GM18870 (cell line): ENCODE measurements around the gene IL21R.

Source experiments
- ATAC-seq: cut with Tn5 transposase; IDR thresholded peaks from one replicate; pipeline ENCODE4 v1.9.1; 2021; ENCODE audit warnings: moderate library complexity; ENCODE audit not compliant: unreplicated experiment

Gene IL21R

DNA sequence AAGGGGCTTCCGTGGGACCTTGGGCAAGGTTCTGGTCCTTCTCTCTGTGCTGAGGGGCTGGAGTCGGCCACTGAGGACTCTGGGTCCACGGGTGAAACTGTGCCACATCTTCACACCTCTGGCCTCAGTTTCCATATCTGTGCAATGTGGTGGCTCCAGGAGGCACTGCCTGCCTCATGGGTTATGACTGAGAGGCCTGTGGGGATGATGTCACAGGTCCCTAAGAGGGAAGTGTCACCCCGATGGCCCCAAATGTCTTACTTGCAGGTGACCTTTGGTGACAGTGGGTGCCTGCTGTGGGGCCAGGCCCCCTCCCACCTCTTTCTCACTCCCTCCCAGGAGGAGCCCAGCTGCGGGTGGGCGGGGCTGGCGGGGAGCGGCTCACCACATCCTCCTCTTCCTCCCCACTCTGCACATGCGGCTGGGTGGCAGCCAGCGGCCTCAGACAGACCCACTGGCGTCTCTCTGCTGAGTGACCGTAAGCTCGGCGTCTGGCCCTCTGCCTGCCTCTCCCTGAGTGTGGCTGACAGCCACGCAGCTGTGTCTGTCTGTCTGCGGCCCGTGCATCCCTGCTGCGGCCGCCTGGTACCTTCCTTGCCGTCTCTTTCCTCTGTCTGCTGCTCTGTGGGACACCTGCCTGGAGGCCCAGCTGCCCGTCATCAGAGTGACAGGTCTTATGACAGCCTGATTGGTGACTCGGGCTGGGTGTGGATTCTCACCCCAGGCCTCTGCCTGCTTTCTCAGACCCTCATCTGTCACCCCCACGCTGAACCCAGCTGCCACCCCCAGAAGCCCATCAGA lies at the start of gene IL21R:
TSS of gene IL21R (plus strand) at position 407 of the 801 bp plus-strand sequence. CDS start 27,898 bp downstream, outside the sequence.
- ATAC-seq = peak; percentile 44

DNA sequence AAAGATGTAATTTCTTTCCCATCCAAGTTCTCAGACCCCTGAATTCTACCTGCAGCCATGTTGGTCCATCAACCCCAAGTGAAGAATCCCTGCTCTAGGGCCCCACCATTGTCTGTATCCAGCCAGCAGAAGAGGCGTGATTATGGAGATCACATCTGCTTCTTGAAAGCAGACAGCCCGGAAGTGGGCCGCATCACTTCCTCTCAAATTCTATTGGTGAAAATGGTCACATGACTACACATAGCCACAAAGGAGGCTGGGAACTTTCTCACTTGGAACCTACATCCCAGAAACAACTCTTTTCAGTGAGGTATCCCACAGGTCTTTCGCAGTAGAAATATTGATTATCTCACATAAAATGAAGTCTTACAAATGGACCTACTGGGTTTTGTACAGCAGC lies 48.1 kb upstream of the IL21R start:
- no peak for ATAC-seq

DNA sequence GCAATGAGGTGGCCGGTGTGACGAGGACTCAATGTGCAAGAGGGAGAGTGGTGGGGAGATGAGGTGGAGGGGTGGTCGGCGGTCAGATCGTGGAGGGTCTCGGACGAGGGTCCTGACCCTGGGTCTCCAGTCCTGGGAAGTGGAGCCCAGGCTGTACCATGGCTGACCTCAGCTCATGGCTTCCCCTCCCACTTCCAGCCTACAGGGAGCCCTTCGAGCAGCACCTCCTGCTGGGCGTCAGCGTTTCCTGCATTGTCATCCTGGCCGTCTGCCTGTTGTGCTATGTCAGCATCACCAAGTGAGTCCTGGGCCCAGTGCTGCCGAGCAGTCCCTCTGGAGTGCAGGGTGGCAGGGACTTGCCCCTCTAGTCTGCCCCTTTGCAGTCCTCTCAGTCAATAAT lies 46.4 kb upstream of the IL21R start:
- no peak for ATAC-seq

DNA sequence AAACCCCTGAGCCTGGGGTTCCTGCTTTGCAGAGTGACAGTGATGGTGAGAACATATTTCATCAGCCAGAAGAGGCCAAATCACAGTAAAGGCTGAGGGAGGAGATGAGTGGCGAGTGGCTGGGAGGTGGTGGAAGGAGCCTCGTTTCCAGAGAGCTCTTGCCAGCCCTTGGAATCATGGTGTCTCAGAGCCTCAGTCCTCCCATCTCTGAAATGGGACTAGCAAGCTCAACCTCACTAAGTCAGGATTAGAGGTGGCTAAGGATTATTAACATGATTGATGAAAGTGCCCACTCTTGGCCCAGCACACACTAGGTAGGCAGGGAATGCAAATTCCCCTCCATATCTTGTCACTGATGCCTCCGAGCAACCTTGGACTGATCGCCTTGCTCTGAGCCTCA lies 45.2 kb upstream of the IL21R start:
- ATAC-seq = no peak

GRCh38 chr16:27359051-27359450 lies 42.9 kb upstream of the IL21R start:
- no peak for ATAC-seq

DNA sequence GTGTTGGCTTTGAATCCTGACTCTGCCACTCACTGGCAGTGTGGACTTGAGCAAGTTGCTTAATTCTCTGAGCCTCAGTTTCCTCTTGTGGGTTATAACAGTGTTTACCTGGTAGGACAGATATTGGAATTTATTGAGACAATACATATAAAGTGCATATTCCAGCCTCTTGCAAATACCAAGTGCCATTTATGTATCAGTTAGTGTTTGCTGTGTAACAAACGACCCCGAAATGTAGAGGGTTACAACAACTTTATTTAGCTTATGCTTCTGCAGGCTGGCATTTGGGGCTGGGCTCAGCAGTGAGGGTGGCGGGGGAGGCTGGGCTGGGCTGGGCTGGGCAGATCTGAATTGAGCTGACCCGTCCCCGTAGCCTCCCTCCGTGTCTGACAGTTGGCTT lies 42.4 kb upstream of the IL21R start:
- no peak for ATAC-seq

GRCh38 chr16:27361987-27362386 lies 40.0 kb upstream of the IL21R start:
- no peak for ATAC-seq

DNA sequence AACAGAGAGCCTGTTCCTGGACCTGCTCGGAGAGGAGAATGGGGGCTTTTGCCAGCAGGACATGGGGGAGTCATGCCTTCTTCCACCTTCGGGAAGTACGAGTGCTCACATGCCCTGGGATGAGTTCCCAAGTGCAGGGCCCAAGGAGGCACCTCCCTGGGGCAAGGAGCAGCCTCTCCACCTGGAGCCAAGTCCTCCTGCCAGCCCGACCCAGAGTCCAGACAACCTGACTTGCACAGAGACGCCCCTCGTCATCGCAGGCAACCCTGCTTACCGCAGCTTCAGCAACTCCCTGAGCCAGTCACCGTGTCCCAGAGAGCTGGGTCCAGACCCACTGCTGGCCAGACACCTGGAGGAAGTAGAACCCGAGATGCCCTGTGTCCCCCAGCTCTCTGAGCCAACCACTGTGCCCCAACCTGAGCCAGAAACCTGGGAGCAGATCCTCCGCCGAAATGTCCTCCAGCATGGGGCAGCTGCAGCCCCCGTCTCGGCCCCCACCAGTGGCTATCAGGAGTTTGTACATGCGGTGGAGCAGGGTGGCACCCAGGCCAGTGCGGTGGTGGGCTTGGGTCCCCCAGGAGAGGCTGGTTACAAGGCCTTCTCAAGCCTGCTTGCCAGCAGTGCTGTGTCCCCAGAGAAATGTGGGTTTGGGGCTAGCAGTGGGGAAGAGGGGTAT lies 39.3 kb upstream of the IL21R start:
- no peak for ATAC-seq

DNA sequence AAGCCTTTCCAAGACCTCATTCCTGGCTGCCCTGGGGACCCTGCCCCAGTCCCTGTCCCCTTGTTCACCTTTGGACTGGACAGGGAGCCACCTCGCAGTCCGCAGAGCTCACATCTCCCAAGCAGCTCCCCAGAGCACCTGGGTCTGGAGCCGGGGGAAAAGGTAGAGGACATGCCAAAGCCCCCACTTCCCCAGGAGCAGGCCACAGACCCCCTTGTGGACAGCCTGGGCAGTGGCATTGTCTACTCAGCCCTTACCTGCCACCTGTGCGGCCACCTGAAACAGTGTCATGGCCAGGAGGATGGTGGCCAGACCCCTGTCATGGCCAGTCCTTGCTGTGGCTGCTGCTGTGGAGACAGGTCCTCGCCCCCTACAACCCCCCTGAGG lies 38.7 kb upstream of the IL21R start:
- ATAC-seq = no peak

DNA sequence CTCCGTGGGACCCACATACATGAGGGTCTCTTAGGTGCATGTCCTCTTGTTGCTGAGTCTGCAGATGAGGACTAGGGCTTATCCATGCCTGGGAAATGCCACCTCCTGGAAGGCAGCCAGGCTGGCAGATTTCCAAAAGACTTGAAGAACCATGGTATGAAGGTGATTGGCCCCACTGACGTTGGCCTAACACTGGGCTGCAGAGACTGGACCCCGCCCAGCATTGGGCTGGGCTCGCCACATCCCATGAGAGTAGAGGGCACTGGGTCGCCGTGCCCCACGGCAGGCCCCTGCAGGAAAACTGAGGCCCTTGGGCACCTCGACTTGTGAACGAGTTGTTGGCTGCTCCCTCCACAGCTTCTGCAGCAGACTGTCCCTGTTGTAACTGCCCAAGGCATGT lies 38.2 kb upstream of the IL21R start:
- no peak for ATAC-seq

DNA sequence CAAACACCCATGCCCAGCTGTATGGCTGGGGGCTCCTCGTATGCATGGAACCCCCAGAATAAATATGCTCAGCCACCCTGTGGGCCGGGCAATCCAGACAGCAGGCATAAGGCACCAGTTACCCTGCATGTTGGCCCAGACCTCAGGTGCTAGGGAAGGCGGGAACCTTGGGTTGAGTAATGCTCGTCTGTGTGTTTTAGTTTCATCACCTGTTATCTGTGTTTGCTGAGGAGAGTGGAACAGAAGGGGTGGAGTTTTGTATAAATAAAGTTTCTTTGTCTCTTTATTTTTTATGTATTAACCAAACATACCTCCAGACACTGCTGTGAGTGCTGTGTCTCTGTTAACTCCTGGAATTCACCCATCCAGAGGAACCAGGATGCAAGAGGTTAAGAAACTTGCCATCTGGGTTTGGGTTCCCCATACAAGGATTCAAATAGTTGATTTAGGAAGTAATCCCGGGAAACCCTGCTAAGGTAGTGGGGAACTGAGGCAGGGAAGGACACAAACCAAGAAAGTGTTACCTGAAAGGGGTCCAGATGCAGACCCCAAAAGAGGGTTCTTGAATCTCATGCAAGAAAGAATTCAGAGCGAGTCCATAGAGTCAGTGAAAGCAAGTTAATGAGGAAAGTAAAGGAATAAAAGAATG lies 37.4 kb upstream of the IL21R start:
- ATAC-seq = no peak

GRCh38 chr16:27365142-27366089 lies 36.6 kb upstream of the IL21R start:
- ATAC-seq = no peak

DNA sequence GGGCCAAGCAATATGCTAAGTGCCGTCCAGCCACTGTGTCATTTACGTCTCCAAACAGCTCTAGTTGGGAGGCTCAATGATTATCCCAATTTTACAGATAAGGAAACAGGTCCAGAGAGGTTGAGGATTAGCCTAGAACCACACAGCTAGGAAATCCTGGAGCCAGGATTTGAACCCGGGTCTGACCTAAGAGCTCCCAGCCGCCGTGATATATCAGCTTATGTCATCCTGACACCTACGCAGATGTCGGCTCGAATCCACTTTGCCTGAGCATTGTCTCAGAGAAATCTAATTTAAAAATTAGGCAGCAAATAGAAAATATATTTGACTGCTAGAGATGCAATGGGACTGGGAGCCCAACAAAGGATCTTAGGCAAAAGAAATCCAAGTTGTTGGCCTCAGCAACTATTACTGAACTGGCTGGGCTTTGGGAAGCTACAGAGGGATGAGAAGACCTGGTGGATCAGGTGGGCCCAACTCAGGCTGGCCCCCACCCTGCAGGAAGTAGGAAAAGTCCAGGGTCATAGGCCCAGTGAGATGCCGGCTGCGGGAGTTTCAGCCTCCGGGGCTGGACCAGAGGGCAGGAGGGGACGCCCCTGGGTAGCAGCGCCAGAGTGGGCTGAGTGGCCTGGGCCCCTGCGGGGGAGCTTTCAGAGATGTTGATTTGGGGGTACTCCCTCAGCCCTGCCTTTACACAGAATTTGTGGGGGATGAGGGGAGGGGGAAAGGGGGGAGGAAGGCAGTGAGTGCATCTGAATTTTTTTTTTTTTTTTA lies 35.1 kb upstream of the IL21R start:
- no peak for ATAC-seq

DNA sequence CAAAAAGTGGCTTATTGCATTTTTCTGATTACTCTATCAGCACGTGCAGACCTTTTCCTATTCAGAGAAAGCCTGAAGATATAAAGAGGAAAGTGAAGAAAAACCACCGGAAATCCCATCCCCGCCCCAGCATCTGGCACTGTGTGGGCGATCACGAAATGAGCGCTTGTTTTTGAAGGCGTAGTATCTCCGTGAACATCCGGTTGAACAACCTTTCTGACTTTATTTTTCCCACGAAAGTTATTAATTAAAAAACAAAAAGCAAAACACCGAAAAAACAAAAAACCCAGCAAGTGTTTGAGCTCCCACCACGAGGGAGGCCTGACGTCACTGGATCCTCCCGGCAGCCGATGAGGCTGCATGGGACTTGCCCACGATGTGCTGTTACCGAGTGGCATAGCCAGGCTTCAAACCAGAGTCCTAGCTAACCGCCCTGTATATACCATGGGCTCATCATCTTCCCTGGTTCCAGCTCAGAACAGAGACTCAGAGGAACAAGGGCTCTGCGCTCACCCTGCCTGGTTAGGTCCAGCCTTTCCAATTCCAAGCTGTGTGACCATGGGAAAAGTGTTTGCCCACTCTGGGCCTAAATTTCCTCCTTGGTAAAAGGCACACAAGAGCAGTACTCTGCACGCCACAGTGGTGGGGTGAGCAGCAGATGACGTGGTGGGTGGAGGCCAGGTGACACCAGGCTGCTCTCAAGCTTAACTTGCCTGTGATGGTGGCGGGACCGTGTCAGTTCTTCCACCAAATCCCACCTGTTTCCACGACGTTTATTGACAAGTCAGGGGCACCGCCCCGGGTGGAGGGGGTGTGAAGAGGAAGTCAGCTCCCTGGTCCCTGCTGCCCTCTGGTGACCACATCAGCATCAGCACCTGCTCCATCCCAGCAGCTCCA lies 34.3 kb upstream of the IL21R start:
- peak; percentile 66 for ATAC-seq

DNA sequence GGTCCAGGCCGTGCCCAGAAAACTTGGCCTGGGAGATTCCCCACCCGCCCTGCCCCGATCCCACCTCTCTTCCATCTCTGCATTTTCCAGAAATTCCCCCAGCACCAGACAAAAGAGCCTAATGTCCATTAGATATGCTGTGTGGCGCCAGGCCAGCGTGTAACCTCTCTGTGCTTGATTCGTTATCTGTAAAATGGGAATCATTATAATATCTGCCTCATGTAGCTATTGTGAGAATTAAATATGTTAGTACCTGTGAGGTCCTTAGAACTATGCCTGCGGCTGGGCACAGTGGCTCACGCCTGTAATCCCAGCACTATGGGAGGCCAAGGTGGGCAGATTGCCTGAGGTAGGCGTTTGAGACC lies 33.6 kb upstream of the IL21R start:
- no peak for ATAC-seq

DNA sequence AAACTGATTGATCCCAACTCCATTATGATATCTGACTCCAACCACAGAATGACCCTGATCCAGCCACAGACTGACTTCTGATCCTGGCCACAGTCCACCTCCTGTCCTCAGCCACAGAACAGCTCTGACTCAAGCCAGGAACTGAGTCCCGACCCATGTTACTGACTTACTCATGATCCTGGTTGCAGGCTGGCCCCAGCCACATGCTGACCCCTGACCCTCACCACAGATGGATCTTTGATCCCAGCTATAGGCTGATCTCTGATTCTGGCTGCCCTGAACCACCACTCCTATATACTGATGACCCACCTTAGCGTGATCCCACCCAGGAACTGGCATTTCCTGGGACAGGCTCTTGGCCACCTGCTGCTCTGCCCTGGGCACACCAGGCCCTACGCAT lies 32.2 kb upstream of the IL21R start:
- no peak for ATAC-seq

- ATAC-seq = no peak
These were observed 31.7 kb upstream of the IL21R start for GRCh38 chr16:27370318-27370717.

DNA sequence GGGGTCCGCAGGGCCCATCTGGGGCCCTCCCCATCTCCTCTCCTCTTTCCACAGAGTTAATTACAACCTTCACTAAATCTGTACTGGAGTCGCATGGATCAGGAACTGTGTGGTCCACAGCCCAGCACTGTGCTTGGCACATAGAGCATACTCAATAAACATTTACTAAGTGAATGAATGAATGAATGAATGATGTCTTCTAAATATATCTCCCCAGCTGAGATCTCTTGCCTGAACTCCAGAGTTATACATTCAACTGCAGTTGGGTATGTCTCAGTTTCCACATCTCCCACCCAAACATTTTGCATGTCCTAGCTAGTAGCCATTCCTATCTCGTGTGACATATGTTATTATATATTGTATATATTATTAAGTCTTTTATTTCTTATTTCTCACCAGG lies 28.7 kb upstream of the IL21R start:
- no peak for ATAC-seq

- peak; percentile 30 for ATAC-seq
These were observed 27.7 kb upstream of the IL21R start for GRCh38 chr16:27374221-27374803.
